Prostate gland (tissue), 2 donors: ENCODE data around the gene HSPH1.

ENCODE experiments used
- POLR2A ChIP-seq: fragments of 450-650 bp; IDR thresholded peaks from one replicate; pipeline ENCODE4 v1.6.1; 2016; ENCODE audit warnings: antibody characterized with exemption, mild to moderate bottlenecking
- POLR2AphosphoS5 ChIP-seq: sonication (generic); formaldehyde crosslinking; IDR thresholded peaks from one replicate; pipeline ENCODE4 v1.6.1; 2017; ENCODE audit warnings: antibody characterized with exemption
- TF ChIP-seq, protein P1 (sequence below), 4 experiments: fragments of 200-600 bp in 2 of 4; fragments of 450-650 bp in 2 of 4; sonication (generic) in 2 of 4; IDR thresholded peaks; 1 replicate in 3 of 4; 2 replicates in 1 of 4; pipeline ENCODE4 v1.5.1; 2016 to 2019; ENCODE audit warnings: antibody characterized with exemption in 4 of 4, mild to moderate bottlenecking in 2 of 4, moderate library complexity in 2 of 4

DNA sequence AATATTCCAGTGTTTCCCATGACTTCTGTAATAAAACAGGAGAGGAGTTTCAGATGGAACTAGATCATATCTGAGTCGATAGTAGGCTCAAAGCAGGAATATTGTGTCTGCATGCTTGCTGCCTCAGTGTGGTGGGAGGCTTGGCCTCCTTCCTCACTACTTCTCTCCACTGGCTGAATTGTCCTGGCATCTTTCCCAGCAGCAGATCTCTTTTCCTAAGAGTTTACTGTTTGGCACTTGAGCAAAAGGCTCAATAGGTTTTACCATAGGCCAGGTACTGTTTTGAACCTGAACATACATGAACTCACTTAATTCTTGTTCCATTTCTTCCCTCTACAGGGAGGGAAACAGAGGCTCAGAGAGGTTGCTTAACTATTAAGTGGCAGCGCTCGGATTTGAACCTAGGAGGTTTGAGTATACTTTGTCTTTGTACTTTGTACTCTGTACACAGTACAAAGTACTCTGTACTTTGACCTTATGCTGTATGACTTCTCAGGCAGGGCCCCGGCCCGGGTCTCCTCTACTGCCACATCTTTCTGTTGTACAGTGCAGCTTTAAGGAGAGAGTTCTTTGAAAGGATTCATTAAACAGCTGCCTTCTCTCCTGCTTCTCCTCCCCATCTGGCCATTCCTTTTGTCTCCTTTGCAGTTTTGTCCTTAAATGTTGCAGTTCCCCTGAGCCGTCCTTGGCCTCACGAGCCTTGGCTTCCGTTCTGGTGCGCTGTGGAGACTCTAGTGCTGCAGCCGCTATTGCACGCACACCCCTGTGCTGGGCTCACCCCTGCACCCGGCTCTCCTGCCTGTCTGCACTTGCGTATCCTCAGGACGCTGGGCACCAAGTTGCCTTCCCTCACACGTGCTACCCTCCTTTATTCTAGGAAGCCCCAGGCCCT lies 46.2 kb upstream of the HSPH1 start:
- TF ChIP-seq, protein P1, sequence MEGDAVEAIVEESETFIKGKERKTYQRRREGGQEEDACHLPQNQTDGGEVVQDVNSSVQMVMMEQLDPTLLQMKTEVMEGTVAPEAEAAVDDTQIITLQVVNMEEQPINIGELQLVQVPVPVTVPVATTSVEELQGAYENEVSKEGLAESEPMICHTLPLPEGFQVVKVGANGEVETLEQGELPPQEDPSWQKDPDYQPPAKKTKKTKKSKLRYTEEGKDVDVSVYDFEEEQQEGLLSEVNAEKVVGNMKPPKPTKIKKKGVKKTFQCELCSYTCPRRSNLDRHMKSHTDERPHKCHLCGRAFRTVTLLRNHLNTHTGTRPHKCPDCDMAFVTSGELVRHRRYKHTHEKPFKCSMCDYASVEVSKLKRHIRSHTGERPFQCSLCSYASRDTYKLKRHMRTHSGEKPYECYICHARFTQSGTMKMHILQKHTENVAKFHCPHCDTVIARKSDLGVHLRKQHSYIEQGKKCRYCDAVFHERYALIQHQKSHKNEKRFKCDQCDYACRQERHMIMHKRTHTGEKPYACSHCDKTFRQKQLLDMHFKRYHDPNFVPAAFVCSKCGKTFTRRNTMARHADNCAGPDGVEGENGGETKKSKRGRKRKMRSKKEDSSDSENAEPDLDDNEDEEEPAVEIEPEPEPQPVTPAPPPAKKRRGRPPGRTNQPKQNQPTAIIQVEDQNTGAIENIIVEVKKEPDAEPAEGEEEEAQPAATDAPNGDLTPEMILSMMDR (IDR thresholded peaks at IDR 0.05), result no peak
- TF ChIP-seq POLR2A (no peak), POLR2AphosphoS5 (no peak)
